ENCODE results near the gene OR4C16.

OR4C16 gene

DNA sequence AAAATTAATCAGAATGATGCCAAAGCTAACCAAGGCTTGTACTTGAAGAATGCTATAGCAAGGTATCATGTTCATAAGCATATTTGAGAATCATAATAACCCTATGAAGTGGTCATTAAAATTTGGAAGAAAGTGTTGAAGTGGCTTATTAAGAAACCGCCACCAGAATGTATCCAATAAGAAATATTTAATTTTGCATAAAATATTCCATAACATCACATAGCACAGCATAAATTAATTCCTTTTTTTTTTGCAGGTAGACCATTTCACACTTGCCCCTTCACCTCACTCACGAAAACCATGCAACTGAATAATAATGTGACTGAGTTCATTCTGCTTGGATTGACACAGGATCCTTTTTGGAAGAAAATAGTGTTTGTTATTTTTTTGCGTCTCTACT, at the start of gene OR4C16:
TSS of gene OR4C16 (plus strand) at position 301 of the 400 bp plus-strand sequence. CDS start at position 301, 0 bp downstream.
- DNase-seq: no peak

GRCh38 chr11:55554169-55554568, 17.8 kb upstream of the OR4C16 start, which contains the start of gene OR4C15:
TSS of gene OR4C15 (plus strand) at chr11:55554469. CDS start at chr11:55554469, 0 bp downstream.
- DNase-seq: no peak

DNA sequence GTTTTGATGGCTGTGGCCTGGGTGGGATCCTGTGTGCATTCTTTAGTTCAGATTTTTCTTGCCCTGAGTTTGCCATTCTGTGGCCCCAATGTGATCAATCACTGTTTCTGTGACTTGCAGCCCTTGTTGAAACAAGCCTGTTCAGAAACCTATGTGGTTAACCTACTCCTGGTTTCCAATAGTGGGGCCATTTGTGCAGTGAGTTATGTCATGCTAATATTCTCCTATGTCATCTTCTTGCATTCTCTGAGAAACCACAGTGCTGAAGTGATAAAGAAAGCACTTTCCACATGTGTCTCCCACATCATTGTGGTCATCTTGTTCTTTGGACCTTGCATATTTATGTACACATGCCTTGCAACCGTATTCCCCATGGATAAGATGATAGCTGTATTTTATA, 620 bp downstream of the OR4C16 start:
- no peak for DNase-seq

- no peak for DNase-seq
These were observed 35.6 kb downstream of the OR4C16 start, which contains the start of gene OR4C11 for GRCh38 chr11:55607545-55607944. TSS of gene OR4C11 (minus strand) at chr11:55607645. CDS start at chr11:55604373, 3,272 bp downstream.
